Hepatocyte (in vitro differentiated cells): Measurements from ENCODE around the gene MAN1C1.

Experiments used
- EZH2phosphoT487 ChIP-seq: fragments of 200-600 bp; sonication (generic); IDR thresholded peaks from one replicate; pipeline ENCODE4 v1.6.1; 2018; ENCODE audit warnings: antibody characterized with exemption, mild to moderate bottlenecking, low read depth, moderate library complexity; ENCODE audit not compliant: unreplicated experiment, severe bottlenecking
- TF ChIP-seq, protein P1 (sequence below): fragments of 200-600 bp; sonication (generic); IDR thresholded peaks from 2 replicates; pipeline ENCODE4 v1.5.1; 2016; ENCODE audit warnings: antibody characterized with exemption, mild to moderate bottlenecking; ENCODE audit not compliant: poor library complexity

- TF ChIP-seq, protein P1, sequence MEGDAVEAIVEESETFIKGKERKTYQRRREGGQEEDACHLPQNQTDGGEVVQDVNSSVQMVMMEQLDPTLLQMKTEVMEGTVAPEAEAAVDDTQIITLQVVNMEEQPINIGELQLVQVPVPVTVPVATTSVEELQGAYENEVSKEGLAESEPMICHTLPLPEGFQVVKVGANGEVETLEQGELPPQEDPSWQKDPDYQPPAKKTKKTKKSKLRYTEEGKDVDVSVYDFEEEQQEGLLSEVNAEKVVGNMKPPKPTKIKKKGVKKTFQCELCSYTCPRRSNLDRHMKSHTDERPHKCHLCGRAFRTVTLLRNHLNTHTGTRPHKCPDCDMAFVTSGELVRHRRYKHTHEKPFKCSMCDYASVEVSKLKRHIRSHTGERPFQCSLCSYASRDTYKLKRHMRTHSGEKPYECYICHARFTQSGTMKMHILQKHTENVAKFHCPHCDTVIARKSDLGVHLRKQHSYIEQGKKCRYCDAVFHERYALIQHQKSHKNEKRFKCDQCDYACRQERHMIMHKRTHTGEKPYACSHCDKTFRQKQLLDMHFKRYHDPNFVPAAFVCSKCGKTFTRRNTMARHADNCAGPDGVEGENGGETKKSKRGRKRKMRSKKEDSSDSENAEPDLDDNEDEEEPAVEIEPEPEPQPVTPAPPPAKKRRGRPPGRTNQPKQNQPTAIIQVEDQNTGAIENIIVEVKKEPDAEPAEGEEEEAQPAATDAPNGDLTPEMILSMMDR = no peak
- no peak for TF ChIP-seq EZH2phosphoT487
Measured at GRCh38 chr1:25570798-25571521, 45.6 kb upstream of the MAN1C1 start.
